Right lobe of liver (tissue), 4 donors: Measurements from ENCODE around the gene SLC9A3.

ENCODE experiments used
- POLR2A ChIP-seq: fragments of 450-650 bp; IDR thresholded peaks from one replicate; pipeline ENCODE4 v1.6.1; 2017; ENCODE audit warnings: antibody characterized with exemption, mild to moderate bottlenecking
- TF ChIP-seq, protein P1 (sequence below), 4 donors: fragments of 200-600 bp in 3 of 4; fragments of 450-650 bp in 1 of 4; IDR thresholded peaks; one replicate each; pipeline versions ENCODE4 v1.5.1 to v1.8.0; 2016 to 2022; ENCODE audit warnings: antibody characterized with exemption in 4 of 4, mild to moderate bottlenecking in 2 of 4
- donor health status: DM: no; HTN: no; CAD: no.
- donor health status: DM: no; HTN: no; CAD: no.
- donor health status: DM: no; HTN: yes; CAD: no.

DNA sequence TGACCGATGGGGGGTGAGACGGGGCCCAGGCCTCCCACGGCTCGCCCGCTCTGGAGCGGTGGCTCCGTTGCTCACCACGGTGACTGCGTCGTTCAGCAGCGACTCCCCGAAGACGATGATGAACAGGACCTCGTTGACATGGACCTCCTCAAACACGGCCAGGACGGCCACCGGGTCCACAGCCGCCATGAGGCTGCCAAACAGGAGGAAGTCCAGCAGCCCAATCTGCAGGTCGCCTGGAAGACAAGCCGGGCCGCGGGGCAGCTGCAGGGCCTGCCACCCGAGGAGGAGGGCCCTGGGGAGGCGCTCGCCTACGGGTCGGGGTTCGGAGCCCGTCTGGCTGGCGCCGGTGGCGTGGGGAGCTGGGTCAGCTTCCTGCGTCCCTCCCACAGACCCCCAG, 36.0 kb downstream of the SLC9A3 start:
- TF ChIP-seq, protein P1, sequence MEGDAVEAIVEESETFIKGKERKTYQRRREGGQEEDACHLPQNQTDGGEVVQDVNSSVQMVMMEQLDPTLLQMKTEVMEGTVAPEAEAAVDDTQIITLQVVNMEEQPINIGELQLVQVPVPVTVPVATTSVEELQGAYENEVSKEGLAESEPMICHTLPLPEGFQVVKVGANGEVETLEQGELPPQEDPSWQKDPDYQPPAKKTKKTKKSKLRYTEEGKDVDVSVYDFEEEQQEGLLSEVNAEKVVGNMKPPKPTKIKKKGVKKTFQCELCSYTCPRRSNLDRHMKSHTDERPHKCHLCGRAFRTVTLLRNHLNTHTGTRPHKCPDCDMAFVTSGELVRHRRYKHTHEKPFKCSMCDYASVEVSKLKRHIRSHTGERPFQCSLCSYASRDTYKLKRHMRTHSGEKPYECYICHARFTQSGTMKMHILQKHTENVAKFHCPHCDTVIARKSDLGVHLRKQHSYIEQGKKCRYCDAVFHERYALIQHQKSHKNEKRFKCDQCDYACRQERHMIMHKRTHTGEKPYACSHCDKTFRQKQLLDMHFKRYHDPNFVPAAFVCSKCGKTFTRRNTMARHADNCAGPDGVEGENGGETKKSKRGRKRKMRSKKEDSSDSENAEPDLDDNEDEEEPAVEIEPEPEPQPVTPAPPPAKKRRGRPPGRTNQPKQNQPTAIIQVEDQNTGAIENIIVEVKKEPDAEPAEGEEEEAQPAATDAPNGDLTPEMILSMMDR (IDR thresholded peaks at IDR 0.05) = no peak
- TF ChIP-seq POLR2A = no peak
